ENCODE data around the gene FCHSD2. TPM values are rescaled to one million over a fixed set of nuclear protein-coding genes. Genes with fewer than 3 reads are reported as not detected.

The FCHSD2 gene
- total and polyA plus RNA-seq, 2 donors (not counting 3 experiments of a cell fraction or from before 2014, with no cell fraction given) = 20.8 to 56.9 TPM

GRCh38 chr11:72998676-72999075 is 143.4 kb downstream of the FCHSD2 start:
- H3K27ac ChIP-seq (ENCODE audit: insufficient read depth, low read depth, low read length) = no peak overlapping the region
- H3K9me1 ChIP-seq (replicated peaks; ENCODE audit: control insufficient read depth, extremely low read depth, insufficient read depth, low read length) = no peaks in the 10 kb centered on the region
- intact Hi-C loops (cut with micrococcal nuclease) = no loop called here
- no peaks in the 10 kb centered on the region for H4K20me1 ChIP-seq (replicated peaks; ENCODE audit: control insufficient read depth, extremely low read depth, insufficient read depth, low read length)
- POLR2A ChIA-PET = no interaction called here
- no peaks in the 10 kb centered on the region for H3K27me3 ChIP-seq (ENCODE audit: control insufficient read depth in 2 of 2, insufficient read depth in 2 of 2, low read length in 2 of 2)
- DNase-seq (ENCODE audit: low read depth, low spot score) (no peak), FAIRE-seq (no peak)
- no peak overlapping the region for H3K4me3 ChIP-seq (replicated peaks in 1 of 3; ENCODE audit: insufficient read depth in 1 of 3, low read depth in 1 of 3, low read length in 3 of 3)
- CTCF ChIA-PET = interaction anchor here (0.6 kb wide), 1 partner anchor 17 kb away, joined by 3 read pairs; no protein-coding TSS in a partner anchor
- H3K9me3 ChIP-seq (replicated peaks; ENCODE audit: control insufficient read depth, insufficient read depth, low read length) = no peaks in the 10 kb centered on the region
- no peaks in the 10 kb centered on the region for H3K4me1 ChIP-seq (ENCODE audit: control insufficient read depth, extremely low read depth, insufficient read depth, low read length)
- no peaks in the 10 kb centered on the region for H3K36me3 ChIP-seq (ENCODE audit: control insufficient read depth in 2 of 2, extremely low read depth in 1 of 2, insufficient read depth in 2 of 2, low read length in 2 of 2)
- no peak for TF ChIP-seq JUN (IDR thresholded peaks at IDR 0.05; ENCODE audit: borderline replicate concordance, insufficient read depth, insufficient read length, low read depth)
- no peak for TF ChIP-seq MYC (IDR thresholded peaks at IDR 0.05; ENCODE audit: low read depth, low read length)
- no peak for TF ChIP-seq POLR2AphosphoS5 (IDR thresholded peaks at IDR 0.05; ENCODE audit: insufficient read depth, low read depth, low read length)
- no peak for TF ChIP-seq GATA2 (IDR thresholded peaks at IDR 0.05; ENCODE audit: insufficient read depth, insufficient read length, low read depth, low read length)
- TF ChIP-seq POLR2A (IDR thresholded peaks at IDR 0.05; ENCODE audit: low read depth, low read length) = no peak
- no peak for TF ChIP-seq EZH2 (IDR thresholded peaks at IDR 0.05; ENCODE audit: borderline replicate concordance, low read depth, low read length, severe bottlenecking)
- TF ChIP-seq MAX (IDR thresholded peaks at IDR 0.05; ENCODE audit: insufficient read depth, insufficient read length) = no peak
- no peak for TF ChIP-seq FOS (IDR thresholded peaks at IDR 0.05; ENCODE audit: borderline replicate concordance, insufficient read depth, low read length)
- no peak for TF ChIP-seq CTCF (IDR thresholded peaks at IDR 0.05; ENCODE audit: extremely low read depth in 1 of 2, insufficient read depth in 1 of 2, low read depth in 1 of 2, low read length in 2 of 2)
- dilution Hi-C loops (cut with MboI; ENCODE audit: extremely low pct_ligation_motif_present, low sequenced_read_pairs) = no loop called here
- no TSS peak for BruUV-seq (replicated peaks)
- H3K9ac ChIP-seq (replicated peaks; ENCODE audit: extremely low read depth, insufficient read depth, low read length) = no peak overlapping the region
- H3K79me2 ChIP-seq (ENCODE audit: control insufficient read depth, insufficient read depth, low read length) = peaks cover 9% of the 10 kb centered on the region
- no peak overlapping the region for H3K4me2 ChIP-seq (ENCODE audit: insufficient read depth, low read length)
- H2AFZ ChIP-seq (ENCODE audit: low read depth, low read length) = no peak overlapping the region

All from endothelial cell of umbilical vein (primary cell).